ENCODE results near the gene MED17.
A peak's percentile ranks its signal among the peaks of the same experiment; 100 is the strongest.

MED17 gene

DNA sequence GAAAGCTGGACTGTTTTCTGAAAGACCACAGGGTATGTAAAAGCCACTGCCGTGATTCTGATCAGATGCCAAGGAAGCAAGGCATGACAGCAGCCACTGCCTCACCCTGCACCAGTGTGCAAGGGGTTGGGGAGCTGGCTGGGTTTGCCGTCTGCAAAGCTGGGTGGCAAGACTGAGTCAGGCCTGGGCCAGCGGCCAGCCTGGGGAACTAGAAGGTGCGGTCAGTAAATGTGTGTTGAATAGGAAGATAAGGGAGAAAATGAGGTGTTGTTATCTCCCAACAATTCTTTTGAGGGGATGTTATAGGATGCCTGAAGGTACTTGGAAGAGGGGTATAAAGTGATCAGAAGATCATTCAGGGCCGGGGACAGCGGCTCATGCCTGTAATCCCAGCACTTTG, 58.4 kb downstream of the MED17 start:
- no peak overlapping the region for H3K4me3 ChIP-seq (ENCODE audit: low read length)
- H3K9me3 ChIP-seq (ENCODE audit: insufficient read depth, low read depth, low read length), result no peaks in the 10 kb centered on the region
- H3K9ac ChIP-seq (ENCODE audit: low read depth, low read length), result no peak overlapping the region
- H3K27me3 ChIP-seq (ENCODE audit: insufficient read depth, low read length), result no peaks in the 10 kb centered on the region
- no peak overlapping the region for H3K27ac ChIP-seq (ENCODE audit: low read length)
- no peaks in the 10 kb centered on the region for H3K36me3 ChIP-seq (ENCODE audit: insufficient read depth, low read depth, low read length)
- no peaks in the 10 kb centered on the region for H3K4me1 ChIP-seq (ENCODE audit: insufficient read depth, low read length)

DNA sequence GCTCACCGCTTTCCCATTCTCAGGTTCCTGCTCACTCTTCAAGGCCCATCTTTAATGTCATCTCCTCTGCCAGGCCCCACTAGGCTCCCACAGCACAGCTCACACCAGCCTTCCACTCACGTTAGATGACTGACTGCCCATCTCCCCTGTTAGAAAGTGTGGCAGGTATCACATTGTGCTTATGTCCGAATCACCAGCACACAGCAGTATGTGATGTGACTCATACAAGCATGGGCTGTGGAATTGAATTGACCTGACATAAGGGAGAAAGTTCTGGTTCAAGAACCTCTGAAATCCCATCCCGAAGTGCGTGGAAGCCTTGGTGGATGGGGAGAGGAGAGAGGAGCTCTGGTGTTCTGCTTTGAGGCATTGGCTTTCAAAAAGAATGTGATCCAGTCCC, 59.8 kb downstream of the MED17 start:
- H3K4me1 ChIP-seq (ENCODE audit: insufficient read depth, low read length), result no peaks in the 10 kb centered on the region

DNA sequence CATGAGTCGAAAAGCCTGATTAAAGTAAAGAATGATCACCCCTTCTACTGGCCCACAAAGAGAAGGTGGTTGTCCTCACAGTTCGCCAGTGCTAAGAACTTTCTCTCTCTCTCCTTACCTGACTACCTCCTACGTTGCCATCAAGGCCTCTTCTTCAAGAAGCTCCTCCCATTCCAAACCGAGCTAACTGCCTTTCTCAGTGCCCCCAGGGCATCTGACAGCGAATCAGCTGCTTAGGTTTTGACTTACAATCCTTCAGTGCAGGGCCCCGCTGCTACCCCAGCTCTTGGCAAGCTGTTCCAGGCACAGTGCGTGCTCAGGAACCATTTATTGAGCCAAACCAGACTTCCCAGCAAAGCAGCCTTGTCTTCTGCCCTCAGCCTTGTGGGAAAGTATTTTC, 60.5 kb downstream of the MED17 start:
- H3K9me3 ChIP-seq (ENCODE audit: insufficient read depth, low read depth, low read length), result no peaks in the 10 kb centered on the region
- H3K9ac ChIP-seq (ENCODE audit: low read depth, low read length), result no peak overlapping the region
- no peaks in the 10 kb centered on the region for H3K36me3 ChIP-seq (ENCODE audit: insufficient read depth, low read depth, low read length)
- no peak overlapping the region for H3K27ac ChIP-seq (ENCODE audit: low read length)
- H3K4me3 ChIP-seq (ENCODE audit: low read length), result no peak overlapping the region
- no peaks in the 10 kb centered on the region for H3K4me1 ChIP-seq (ENCODE audit: insufficient read depth, low read length)
- no peaks in the 10 kb centered on the region for H3K27me3 ChIP-seq (ENCODE audit: insufficient read depth, low read length)

More for the DNA sequence above, 59.8 kb downstream of the MED17 start:
- Histone ChIP-seq H3K9ac (ENCODE audit: low read depth, low read length) (no peak overlapping the region), H3K27me3 (ENCODE audit: insufficient read depth, low read length) (no peaks in the 10 kb centered on the region), H3K36me3 (ENCODE audit: insufficient read depth, low read depth, low read length) (no peaks in the 10 kb centered on the region), H3K4me3 (ENCODE audit: low read length) (no peak overlapping the region), H3K27ac (ENCODE audit: low read length) (no peak overlapping the region), H3K9me3 (ENCODE audit: insufficient read depth, low read depth, low read length) (no peaks in the 10 kb centered on the region)

DNA sequence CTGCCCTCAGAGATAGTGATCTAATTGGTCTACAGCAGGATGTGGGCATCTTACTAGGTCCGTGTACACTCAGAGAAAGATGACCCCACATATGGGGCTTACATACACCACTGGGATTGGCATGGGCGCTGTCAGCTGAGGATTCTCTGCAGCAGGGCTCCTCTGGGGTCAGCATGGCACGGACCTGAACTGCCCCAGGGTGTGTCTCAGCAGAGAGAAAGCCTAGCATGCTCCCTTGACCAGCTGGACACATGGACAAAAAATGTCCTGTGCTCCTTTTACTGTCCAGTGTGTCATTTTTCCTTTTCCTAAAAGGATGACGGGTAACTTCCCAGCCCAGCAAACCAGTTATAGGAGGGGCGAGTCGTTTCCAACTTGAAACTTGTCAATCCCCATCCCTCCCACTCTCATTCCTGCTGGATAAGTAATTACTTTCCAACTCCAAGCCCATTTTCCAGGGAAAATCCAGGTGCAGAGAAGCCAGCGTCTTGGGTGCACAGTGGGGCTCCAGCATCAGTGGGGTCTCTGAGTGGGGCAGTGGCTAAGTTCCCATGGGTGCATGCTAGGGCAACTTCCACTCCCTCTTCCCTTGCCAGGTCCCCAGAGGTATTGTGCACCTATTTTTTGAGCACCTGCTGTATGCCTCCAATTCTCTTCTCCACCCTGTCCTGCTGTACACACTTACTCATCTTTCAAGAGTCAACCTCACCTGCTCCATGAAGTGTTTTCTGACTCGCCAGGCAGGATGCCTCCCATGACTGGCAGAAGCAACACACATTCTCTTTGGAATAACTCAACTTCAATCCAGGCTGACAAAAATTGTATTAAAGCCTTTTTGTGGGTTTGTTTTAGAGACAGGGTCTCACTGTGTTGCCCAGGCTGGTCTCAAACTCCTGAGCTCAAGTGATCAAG, 61.4 kb downstream of the MED17 start:
- Histone ChIP-seq H3K9me3 (ENCODE audit: insufficient read depth, low read depth, low read length) (no peaks in the 10 kb centered on the region), H3K9ac (ENCODE audit: low read depth, low read length) (no peak overlapping the region), H3K27me3 (ENCODE audit: insufficient read depth, low read length) (no peaks in the 10 kb centered on the region), H3K4me3 (ENCODE audit: low read length) (no peak overlapping the region), H3K4me1 (ENCODE audit: insufficient read depth, low read length) (no peaks in the 10 kb centered on the region), H3K27ac (ENCODE audit: low read length) (no peak overlapping the region), H3K36me3 (ENCODE audit: insufficient read depth, low read depth, low read length) (no peaks in the 10 kb centered on the region)

DNA sequence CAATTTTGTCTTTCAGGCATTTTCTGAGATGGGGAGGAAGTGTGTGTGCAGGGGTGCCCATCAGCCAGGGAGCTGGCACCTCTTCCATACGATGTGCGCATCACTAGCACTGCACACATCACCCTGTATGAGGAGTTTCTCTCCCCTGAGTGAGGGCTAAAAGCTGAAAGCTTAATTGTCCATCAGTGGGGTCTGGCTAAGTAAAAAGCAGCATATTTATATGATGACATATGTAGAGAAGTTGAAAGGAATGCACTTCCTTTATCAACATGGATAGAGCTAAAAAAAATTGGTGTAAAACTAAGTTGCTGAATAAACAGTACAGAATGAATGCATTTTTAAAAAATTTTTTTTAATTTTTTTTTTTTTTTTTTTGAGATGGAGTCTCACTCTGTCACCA, 62.3 kb downstream of the MED17 start:
- H3K4me3 ChIP-seq (ENCODE audit: low read length), result no peak overlapping the region
- no peak overlapping the region for H3K27ac ChIP-seq (ENCODE audit: low read length)
- no peak overlapping the region for H3K9ac ChIP-seq (ENCODE audit: low read depth, low read length)
- H3K27me3 ChIP-seq (ENCODE audit: insufficient read depth, low read length), result no peaks in the 10 kb centered on the region; the same call in 1 of the 2 replicates
- H3K36me3 ChIP-seq (ENCODE audit: insufficient read depth, low read depth, low read length), result no peaks in the 10 kb centered on the region
- H3K9me3 ChIP-seq (ENCODE audit: insufficient read depth, low read depth, low read length), result no peaks in the 10 kb centered on the region
- H3K4me1 ChIP-seq (ENCODE audit: insufficient read depth, low read length), result no peaks in the 10 kb centered on the region

DNA sequence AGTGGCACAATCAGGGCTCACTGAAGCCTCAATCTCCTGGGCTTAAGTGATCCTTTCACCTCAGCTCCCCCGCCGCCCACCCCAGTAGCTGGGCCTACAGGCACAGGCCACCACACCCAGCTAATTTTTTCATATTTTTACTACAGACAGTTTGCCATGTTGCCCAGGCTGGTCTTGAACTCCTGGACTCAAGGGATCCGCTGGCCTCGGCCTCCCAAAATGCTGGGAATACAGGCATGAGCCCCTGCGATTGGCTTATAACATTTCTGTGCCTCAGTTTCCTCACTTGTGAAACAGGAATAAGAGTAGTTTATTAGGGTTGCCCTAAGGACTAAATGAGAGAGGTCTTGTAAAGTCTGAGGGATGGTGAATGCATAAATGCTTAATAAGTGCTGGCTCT, 65.1 kb downstream of the MED17 start:
- no peaks in the 10 kb centered on the region; the same call in 1 of the 2 replicates for H3K27me3 ChIP-seq (ENCODE audit: insufficient read depth, low read length)
- no peaks in the 10 kb centered on the region for H3K36me3 ChIP-seq (ENCODE audit: insufficient read depth, low read depth, low read length)
- no peaks in the 10 kb centered on the region for H3K9me3 ChIP-seq (ENCODE audit: insufficient read depth, low read depth, low read length)
- H3K27ac ChIP-seq (ENCODE audit: low read length), result no peak overlapping the region
- H3K9ac ChIP-seq (ENCODE audit: low read depth, low read length), result no peak overlapping the region
- no peak overlapping the region for H3K4me3 ChIP-seq (ENCODE audit: low read length)
- no peaks in the 10 kb centered on the region for H3K4me1 ChIP-seq (ENCODE audit: insufficient read depth, low read length)

DNA sequence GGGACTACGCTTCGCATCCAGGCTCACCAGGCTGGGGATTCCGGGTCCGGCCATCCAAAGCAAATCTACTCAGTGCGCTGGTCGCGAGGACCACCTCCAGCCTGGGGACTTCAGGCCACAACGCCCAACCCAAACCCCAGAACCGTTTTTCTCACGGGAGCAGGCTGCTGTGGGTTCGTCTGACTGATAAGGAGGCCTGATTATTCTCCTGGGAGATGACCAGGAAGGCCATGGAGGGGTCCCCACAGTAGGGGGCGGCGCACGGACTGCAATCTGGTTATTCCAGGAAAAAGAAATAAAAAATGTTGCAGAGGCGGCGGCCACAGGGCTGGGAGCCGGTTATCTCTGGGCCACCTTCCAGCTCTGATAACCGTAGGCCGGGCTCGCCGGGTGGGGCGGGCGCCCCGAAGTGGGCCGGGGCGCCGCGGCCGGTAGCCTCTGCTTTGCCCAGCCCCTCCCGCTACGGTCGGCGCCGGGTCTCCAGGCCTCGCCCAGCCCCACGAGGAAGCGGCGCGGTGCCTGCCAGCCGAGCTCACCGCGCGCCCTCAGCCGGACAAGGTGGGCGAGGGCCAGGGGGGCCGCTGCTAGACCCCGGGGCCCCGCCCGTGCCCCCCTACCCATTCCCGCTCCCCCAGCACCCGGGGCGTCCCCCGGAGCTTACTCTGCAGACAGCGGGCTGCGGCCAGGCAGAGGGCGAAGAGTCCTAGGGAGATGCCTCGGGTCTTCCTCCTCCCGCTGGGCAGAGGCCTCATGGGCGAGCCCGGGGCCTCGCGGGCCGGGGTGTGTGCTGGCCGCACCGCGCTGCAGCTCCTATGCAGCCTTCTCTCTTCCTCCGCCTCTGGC, 65.9 kb downstream of the MED17 start:
- Histone ChIP-seq H3K4me3 (ENCODE audit: low read length) (peak overlapping the region; percentile 48; the same call in 1 of the 2 replicates), H3K36me3 (ENCODE audit: insufficient read depth, low read depth, low read length) (no peaks in the 10 kb centered on the region), H3K9me3 (ENCODE audit: insufficient read depth, low read depth, low read length) (no peaks in the 10 kb centered on the region), H3K9ac (ENCODE audit: low read depth, low read length) (no peak overlapping the region), H3K27me3 (ENCODE audit: insufficient read depth, low read length) (no peaks in the 10 kb centered on the region; the same call in 1 of the 2 replicates), H3K4me1 (ENCODE audit: insufficient read depth, low read length) (no peaks in the 10 kb centered on the region), H3K27ac (ENCODE audit: low read length) (no peak overlapping the region)

DNA sequence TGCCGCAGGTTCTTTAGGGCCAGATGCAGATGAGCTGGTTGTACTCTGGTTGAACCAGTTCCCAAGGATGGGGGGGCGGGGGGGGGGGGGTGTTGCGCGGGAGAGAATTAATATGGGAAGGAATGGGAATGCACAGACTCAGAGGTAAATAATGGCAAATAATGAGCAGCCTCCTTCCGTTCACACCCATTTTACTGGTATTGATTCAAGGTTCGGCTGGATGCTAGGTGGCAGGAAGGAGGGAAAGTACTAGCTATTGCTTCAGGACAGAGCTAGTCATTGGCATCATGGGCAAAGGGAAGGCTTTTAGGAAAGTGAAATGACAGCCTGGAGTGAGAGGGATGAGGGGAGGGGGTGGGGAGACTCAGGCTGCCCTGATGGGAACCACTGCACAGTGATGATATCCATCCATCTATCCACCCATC, 66.5 kb downstream of the MED17 start, which contains the start of gene VSTM5:
TSS of gene VSTM5 (minus strand) at position 25 of the 425 bp plus-strand sequence. CDS start 116 bp downstream, outside the sequence.
- Histone ChIP-seq H3K9ac (ENCODE audit: low read depth, low read length) (no peak within 1 kb of the TSS), H3K27me3 (ENCODE audit: insufficient read depth, low read length) (no peaks in the 10 kb centered on the region; the same call in 1 of the 2 replicates), H3K36me3 (ENCODE audit: insufficient read depth, low read depth, low read length) (no peaks in the 10 kb centered on the region), H3K4me3 (ENCODE audit: low read length) (peak within 1 kb of the TSS; percentile 48; the same call in 1 of the 2 replicates), H3K4me1 (ENCODE audit: insufficient read depth, low read length) (no peaks in the 10 kb centered on the region; the same call in 1 of the 2 replicates), H3K27ac (ENCODE audit: low read length) (no peak within 1 kb of the TSS), H3K9me3 (ENCODE audit: insufficient read depth, low read depth, low read length) (no peaks in the 10 kb centered on the region)

DNA sequence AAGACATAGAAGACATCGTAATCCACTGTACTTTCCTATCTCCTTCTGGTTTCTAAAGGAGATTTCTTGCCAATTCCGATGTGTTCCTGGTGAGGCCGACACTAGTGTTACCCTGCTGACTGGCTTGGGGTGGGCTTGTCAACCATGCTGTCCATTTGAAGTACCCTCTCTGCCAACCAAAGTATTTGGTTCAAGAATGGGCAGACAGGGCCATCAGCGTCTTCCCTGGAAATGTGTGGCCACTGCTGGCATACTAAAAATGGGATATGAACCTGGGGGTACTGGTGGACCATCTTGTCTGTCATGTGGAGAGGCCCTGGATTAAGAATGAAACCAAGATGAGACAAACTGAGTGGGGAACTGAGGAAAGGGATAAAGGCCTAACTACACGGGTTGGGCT, 68.2 kb downstream of the MED17 start:
- no peaks in the 10 kb centered on the region for H3K36me3 ChIP-seq (ENCODE audit: insufficient read depth, low read depth, low read length)
- no peak overlapping the region for H3K9ac ChIP-seq (ENCODE audit: low read depth, low read length)
- no peaks in the 10 kb centered on the region for H3K9me3 ChIP-seq (ENCODE audit: insufficient read depth, low read depth, low read length)
- no peak overlapping the region for H3K27ac ChIP-seq (ENCODE audit: low read length)
- H3K27me3 ChIP-seq (ENCODE audit: insufficient read depth, low read length), result no peaks in the 10 kb centered on the region; the same call in 1 of the 2 replicates
- peaks cover 4% of the 10 kb centered on the region; the same call in 1 of the 2 replicates for H3K4me1 ChIP-seq (ENCODE audit: insufficient read depth, low read length)
- no peak overlapping the region for H3K4me3 ChIP-seq (ENCODE audit: low read length)

DNA sequence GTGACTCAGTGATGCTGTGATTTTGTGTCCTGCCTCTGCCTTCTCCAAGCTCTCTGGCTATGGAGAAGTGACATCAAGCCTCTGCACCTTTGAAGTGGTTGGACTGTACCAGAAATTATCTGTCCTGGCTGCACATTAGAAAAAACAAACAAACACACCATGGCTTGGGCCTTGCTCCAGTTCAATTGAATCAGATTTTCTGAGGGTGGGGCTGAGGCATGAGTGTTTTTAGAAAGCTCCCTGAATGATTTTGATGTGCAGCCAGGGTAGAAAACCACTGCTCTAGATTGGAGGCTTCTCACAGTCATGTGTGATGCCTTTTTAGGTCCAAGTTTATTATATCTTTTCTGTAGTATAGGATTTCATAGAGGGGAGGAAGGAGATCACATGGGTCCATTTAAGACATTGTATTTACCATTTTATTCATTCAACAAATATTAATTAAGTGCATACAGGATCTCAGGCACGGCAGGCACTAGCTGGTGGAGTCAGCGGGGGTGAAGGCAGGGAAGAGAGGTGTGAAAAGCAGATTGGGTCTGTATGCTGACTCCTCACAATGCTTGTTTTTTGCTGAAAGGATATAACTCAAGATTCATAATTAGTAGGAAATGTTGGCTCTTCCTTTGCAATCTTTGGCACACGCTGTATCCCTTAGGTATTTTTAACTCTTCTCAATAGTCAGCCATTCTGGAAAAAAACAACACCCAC, 73.5 kb downstream of the MED17 start:
- peaks cover 15% of the 10 kb centered on the region; the same call in 1 of the 2 replicates for H3K4me1 ChIP-seq (ENCODE audit: insufficient read depth, low read length)
- H3K36me3 ChIP-seq (ENCODE audit: insufficient read depth, low read depth, low read length), result no peaks in the 10 kb centered on the region
- no peak overlapping the region for H3K27ac ChIP-seq (ENCODE audit: low read length)
- H3K4me3 ChIP-seq (ENCODE audit: low read length), result no peak overlapping the region
- no peaks in the 10 kb centered on the region for H3K27me3 ChIP-seq (ENCODE audit: insufficient read depth, low read length)
- no peaks in the 10 kb centered on the region for H3K9me3 ChIP-seq (ENCODE audit: insufficient read depth, low read depth, low read length)
- H3K9ac ChIP-seq (ENCODE audit: low read depth, low read length), result no peak overlapping the region

DNA sequence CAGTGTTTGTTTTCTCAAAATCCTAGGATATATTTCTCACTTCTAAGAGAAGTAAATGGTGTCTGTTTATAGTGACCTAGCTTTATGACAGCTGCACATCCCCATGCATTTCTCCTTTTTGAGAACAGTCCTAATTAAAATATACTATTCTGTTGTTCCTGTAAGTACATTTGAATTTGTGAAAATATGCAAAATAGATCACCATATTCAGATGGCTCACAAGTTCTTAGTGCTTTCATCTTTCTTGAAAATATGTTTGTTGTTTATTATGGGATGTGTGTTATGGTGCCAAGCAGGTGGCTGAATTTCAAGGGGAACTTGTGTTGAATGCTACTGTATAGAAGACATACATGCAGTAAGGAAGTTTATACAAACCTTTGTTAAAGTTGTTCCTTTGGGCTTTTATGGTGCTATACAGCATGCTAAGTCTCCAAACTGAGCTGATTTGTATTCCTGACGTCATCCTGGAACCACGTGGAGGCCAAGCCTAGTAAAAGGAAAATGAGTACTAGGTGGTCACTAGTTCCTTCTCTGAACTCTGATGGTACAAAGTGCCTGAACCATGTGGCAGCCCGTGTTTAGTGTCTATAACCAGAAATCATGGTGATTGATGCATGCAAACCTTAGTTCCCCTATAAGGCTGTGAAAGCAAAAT, 74.2 kb downstream of the MED17 start:
- Histone ChIP-seq H3K4me3 (ENCODE audit: low read length) (no peak overlapping the region), H3K27ac (ENCODE audit: low read length) (no peak overlapping the region), H3K9ac (ENCODE audit: low read depth, low read length) (no peak overlapping the region), H3K36me3 (ENCODE audit: insufficient read depth, low read depth, low read length) (no peaks in the 10 kb centered on the region), H3K27me3 (ENCODE audit: insufficient read depth, low read length) (no peaks in the 10 kb centered on the region), H3K9me3 (ENCODE audit: insufficient read depth, low read depth, low read length) (no peaks in the 10 kb centered on the region), H3K4me1 (ENCODE audit: insufficient read depth, low read length) (peaks cover 15% of the 10 kb centered on the region; the same call in 1 of the 2 replicates)

Data from iPS-20b (cell line).